Psoas muscle (tissue), 8 donors: ENCODE results near the gene LILRB3. TPM values are rescaled to one million over a fixed set of nuclear protein-coding genes. Genes with fewer than 3 reads are reported as not detected.

Experiments used
- ATAC-seq, 4 donors: fragments of 200-7000 bp; cut with Tn5 transposase; one replicate each; pipeline ENCODE4 v1.9.1; 2020; ENCODE audit warnings: moderate library complexity in 3 of 4, mild to moderate bottlenecking in 2 of 4
- DNase-seq, 2 donors: peaks; one replicate each; pipeline ENCODE4 v3.0.0-alpha.2; 2020
- H3K27ac ChIP-seq: fragments of 200-600 bp; one replicate; pipeline ENCODE4 v1.8.0; 2022
- H3K27me3 ChIP-seq, 3 donors: fragments of 200-600 bp in 1 of 3; one replicate each; pipeline versions ENCODE4 v1.6.1 to v1.8.0; 2013 to 2022; ENCODE audit warnings: low read length in 2 of 3, mild to moderate bottlenecking in 2 of 3, moderate library complexity in 1 of 3; ENCODE audit not compliant: insufficient read depth in 3 of 3
- H3K36me3 ChIP-seq, 2 donors: fragments of 200-600 bp in 1 of 2; one replicate each; pipeline versions ENCODE4 v1.6.1 to v1.8.0; 2013 to 2022; ENCODE audit warnings: low read depth in 1 of 2, mild to moderate bottlenecking in 1 of 2, moderate library complexity in 1 of 2; ENCODE audit not compliant: insufficient read depth in 1 of 2
- H3K4me1 ChIP-seq: fragments of 200-600 bp; one replicate; pipeline ENCODE4 v1.8.0; 2022
- H3K4me3 ChIP-seq: fragments of 200-600 bp; one replicate; pipeline ENCODE4 v1.8.0; 2022; ENCODE audit warnings: mild to moderate bottlenecking
- H3K9me3 ChIP-seq: fragments of 200-600 bp; one replicate; pipeline ENCODE4 v1.8.0; 2022
- WGBS, 3 donors: extraction: QIAGEN DNeasy Blood & Tissue Kit; methylation state at CpG; one replicate each; pipeline versions ENCODE4 v1.1.6 to v1.1.7; 2013; 5-methylcytosine and 5-hydroxymethylcytosine counted together
- intact Hi-C, 2 donors: fragments of 100-400 bp; cut with DNase I; formaldehyde crosslinking; loops; one replicate each; pipeline versions ENCODE4 v1.11.0 to v1.14.2; 2022
- polyA plus RNA-seq, 3 donors: library from polyadenylated mRNA; stranded (reverse); fragments of 200-250 nt; gene quantifications; one replicate each; pipeline ENCODE4 v1.2.3, GENCODE V29; 2013
- total RNA-seq, 4 donors: library from RNA; stranded (reverse); fragmentation: NEBNext Ultra II Directional in 2 of 4; extraction: Animal tissue kit (Norgen Biotek cat#: 25700) in 2 of 4; gene quantifications; one replicate each; pipeline versions ENCODE4 v1.2.1 to v1.2.4, GENCODE V29; 2021 to 2023
- TF ChIP-seq, protein P1 (sequence below): fragments of 200-600 bp; IDR thresholded peaks from one replicate; pipeline ENCODE4 v1.8.0; 2022; ENCODE audit warnings: antibody characterized with exemption
- donor health status: healthy with polysubstance abuse.
- donor health status: DM: no; HTN: no; CAD: no; lungs with moderate emphysema.
- donor health status: Bipolar disorder and iron deficiency.
- donor health status: healthy.
- donor health status: DM: yes; HTN: yes; CAD: no.
- donor health status: DM: no; HTN: no; CAD: no.
- donor health status: DM: no; HTN: no; CAD: no.
- donor health status: DM: yes; HTN: yes; CAD: no.

LILRB3 gene
- total and polyA plus RNA-seq, 7 donors = 0.32 to 3.8 (median 1.9) TPM

DNA sequence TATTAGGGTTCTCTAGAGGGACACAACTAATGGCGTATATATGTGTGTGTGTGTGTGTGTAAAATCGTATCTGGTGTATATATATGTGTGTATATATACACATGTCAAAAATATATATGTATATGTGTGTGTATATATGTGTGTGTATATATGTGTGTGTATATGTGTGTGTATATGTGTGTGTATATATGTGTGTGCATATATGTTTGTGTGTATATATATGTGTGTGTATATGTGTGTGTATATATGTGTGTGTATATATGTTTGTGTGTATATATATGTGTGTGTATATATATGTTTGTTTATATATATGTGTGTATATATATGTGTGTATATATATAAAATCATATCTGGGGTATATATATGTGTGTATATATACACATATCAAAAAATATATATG, 39.7 kb upstream of the LILRB3 start:
- Histone ChIP-seq H3K4me3 (no peak overlapping the region), H3K27ac (no peak overlapping the region), H3K4me1 (no peaks in the 10 kb centered on the region), H3K27me3 (no peaks in the 10 kb centered on the region), H3K36me3 (no peaks in the 10 kb centered on the region), H3K9me3 (no peaks in the 10 kb centered on the region)
- DNase-seq (no peak), ATAC-seq (no peak)
- TF ChIP-seq, protein P1, sequence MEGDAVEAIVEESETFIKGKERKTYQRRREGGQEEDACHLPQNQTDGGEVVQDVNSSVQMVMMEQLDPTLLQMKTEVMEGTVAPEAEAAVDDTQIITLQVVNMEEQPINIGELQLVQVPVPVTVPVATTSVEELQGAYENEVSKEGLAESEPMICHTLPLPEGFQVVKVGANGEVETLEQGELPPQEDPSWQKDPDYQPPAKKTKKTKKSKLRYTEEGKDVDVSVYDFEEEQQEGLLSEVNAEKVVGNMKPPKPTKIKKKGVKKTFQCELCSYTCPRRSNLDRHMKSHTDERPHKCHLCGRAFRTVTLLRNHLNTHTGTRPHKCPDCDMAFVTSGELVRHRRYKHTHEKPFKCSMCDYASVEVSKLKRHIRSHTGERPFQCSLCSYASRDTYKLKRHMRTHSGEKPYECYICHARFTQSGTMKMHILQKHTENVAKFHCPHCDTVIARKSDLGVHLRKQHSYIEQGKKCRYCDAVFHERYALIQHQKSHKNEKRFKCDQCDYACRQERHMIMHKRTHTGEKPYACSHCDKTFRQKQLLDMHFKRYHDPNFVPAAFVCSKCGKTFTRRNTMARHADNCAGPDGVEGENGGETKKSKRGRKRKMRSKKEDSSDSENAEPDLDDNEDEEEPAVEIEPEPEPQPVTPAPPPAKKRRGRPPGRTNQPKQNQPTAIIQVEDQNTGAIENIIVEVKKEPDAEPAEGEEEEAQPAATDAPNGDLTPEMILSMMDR = no peak
- intact Hi-C loops = no loop called here
- WGBS, 3 donors = 83 to 92% (median 88%) methylated on average over 2 of the region's 2 CpGs

DNA sequence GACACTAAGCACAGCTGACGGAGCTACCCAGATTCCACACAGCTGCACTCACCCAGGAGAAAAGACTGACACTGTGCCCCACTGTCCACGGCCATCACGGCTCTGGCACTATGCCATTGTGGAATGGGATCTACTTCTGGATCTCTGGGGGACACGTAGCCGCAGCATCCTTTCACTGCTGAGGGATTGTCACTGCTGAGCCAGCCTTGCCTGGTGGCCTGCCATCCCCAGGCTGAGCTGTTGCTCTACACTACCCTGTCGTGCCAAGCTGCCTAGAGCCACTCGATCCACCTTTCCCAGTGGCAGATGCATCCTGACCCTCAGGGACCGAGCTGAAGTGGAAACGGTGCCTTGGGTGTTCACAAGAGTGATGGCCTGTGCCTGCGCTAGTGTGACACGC, 39.3 kb upstream of the LILRB3 start:
- no peaks in the 10 kb centered on the region for H3K9me3 ChIP-seq
- H3K27ac ChIP-seq = no peak overlapping the region
- WGBS, 3 donors = 52 to 55% (median 53%) methylated on average over 11 of the region's 11 CpGs
- H3K4me1 ChIP-seq = no peaks in the 10 kb centered on the region
- TF ChIP-seq, protein P1 = no peak
- intact Hi-C loops = no loop called here
- no peaks in the 10 kb centered on the region for H3K36me3 ChIP-seq
- no peak overlapping the region for H3K4me3 ChIP-seq
- DNase-seq (no peak), ATAC-seq (no peak)
- peaks cover 0 to 2% (median 1%) of the 10 kb centered on the region in 3 donors for H3K27me3 ChIP-seq

GRCh38 chr19:54257116-54257480, 34.3 kb upstream of the LILRB3 start, which contains the start of gene LILRB5:
LILRB5 (minus strand) TSS chr19:54257273; CDS start chr19:54257193, 80 bp downstream.
- ATAC-seq = no peak
- DNase-seq = no peak
- Histone ChIP-seq H3K4me1 (no peaks in the 10 kb centered on the region), H3K4me3 (peak within 1 kb of the TSS; percentile 41), H3K9me3 (no peaks in the 10 kb centered on the region), H3K27ac (no peak within 1 kb of the TSS), H3K36me3 (no peaks in the 10 kb centered on the region), H3K27me3 (peaks cover 0 to 40% (median 11%) of the 10 kb centered on the region in 3 donors)
- intact Hi-C loops = no loop called here
- TF ChIP-seq, protein P1 = no peak
- WGBS, 3 donors = 55 to 61% (median 58%) methylated on average over 9 of the region's 9 CpGs

DNA sequence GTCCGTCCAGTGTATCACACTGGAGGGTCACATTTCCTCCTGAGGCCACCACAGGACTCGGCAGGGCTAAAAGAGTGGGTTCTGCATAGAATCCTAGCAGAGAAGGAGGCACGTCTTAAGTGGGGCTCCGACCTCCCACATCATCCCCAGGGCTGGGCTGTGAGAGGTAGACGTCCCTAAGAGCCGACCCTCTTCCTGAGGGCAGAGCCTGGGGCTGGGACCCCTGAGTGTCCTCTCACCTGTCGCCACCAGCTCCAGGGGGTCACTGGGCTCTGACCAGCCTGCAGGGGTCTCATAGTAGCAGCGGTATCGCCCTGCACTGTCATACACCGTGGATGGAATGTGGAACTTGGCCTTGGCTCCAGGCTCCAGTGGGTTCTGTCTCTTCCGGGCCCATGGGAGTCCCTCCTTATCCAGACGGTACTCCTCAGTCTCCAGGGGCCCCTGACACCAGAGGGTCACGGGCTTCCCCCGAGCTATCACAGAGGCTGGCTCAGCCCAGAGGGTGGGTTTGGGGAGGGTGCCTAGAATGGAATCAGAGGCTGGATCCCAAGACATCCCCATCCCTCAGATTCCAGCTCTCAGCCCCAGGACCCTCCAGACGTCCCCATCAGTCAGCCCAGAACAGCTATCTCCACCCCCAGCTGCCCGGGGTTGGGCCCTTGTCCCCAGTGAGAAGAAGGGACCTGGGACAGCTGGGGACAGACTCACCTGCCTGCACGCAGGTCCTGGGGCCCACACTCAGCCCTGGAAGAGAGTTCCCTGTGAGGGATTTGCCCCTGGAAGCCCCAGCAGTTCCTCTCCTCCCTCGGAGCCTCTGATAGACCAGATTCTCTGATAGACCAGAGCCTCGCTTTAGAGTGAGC, 33.7 kb upstream of the LILRB3 start:
- Histone ChIP-seq H3K36me3 (no peaks in the 10 kb centered on the region), H3K27ac (no peak overlapping the region), H3K27me3 (peaks cover 0 to 42% (median 12%) of the 10 kb centered on the region in 3 donors), H3K4me1 (no peaks in the 10 kb centered on the region), H3K4me3 (peak overlapping the region; percentile 41), H3K9me3 (no peaks in the 10 kb centered on the region)
- TF ChIP-seq, protein P1 = no peak
- intact Hi-C loops = no loop called here
- ATAC-seq = no peak
- WGBS, 3 donors = 60 to 64% (median 62%) methylated on average over 19 of the region's 19 CpGs
- no peak for DNase-seq
